Hindlimb muscle (tissue), 1 donor: Measurements from ENCODE around the gene RAP2B. TPM values are rescaled to one million over a fixed set of nuclear protein-coding genes. Genes with fewer than 3 reads are reported as not detected.
A peak's percentile ranks its signal among the peaks of the same experiment; 100 is the strongest.

Source experiments
- DNase-seq: peaks from one replicate; pipeline ENCODE4 v3.0.0-alpha.2; 2013
- polyA plus RNA-seq: library from polyadenylated mRNA; unstranded; fragments of 120-200 nt; gene quantifications from one replicate; pipeline ENCODE4 v1.2.1, GENCODE V29; 2013; ENCODE audit not compliant: insufficient read length

RAP2B gene
- polyA plus RNA-seq, 1 donor: 7.3 TPM

- DNase-seq: no peak
Measured at GRCh38 chr3:153195349-153195879, 33.4 kb downstream of the RAP2B start.

GRCh38 chr3:153209596-153209995, 47.6 kb downstream of the RAP2B start:
- no peak for DNase-seq

GRCh38 chr3:153210146-153210545, 48.1 kb downstream of the RAP2B start:
- DNase-seq: no peak

- DNase-seq: no peak
Measured at GRCh38 chr3:153210660-153211059, 48.6 kb downstream of the RAP2B start.

DNA sequence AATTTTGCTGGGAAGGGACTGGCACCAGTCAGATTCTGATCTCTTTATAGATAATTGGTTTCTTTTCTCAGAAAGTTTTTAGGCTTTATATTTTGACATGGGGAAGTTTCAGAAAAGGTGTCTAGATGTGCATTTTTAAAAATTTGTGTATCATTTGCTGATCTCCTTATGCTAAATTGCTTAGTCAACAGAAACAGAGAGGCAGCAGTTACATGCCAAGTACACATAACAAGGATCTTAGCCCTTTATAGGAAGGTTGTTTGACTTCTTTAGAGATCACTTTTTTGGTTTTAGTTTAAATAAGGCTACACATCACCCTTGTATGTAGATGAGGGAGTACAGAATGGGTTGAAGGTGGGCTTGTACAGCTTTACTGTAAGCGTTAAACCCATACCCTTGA, 53.5 kb downstream of the RAP2B start:
- DNase-seq: no peak

DNA sequence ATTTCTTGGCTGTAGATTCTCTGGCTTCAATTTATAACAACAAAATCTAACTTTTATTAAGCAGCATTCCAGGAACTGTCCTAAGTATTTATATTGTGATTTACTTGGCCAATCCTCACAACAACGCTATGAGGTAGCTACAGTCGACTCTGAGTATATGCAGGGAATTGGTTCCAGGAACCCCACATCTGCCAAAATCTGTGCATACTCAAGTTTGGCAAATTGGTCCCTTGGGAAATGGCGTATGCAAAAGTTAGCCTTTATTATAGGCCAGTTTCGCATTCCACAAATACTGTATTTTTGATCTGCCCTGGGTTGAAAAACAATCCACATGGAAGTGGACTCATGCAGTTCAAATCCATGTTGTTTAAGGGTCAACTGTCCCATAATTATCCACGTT, 53.9 kb downstream of the RAP2B start:
- DNase-seq: peak; percentile 38

DNA sequence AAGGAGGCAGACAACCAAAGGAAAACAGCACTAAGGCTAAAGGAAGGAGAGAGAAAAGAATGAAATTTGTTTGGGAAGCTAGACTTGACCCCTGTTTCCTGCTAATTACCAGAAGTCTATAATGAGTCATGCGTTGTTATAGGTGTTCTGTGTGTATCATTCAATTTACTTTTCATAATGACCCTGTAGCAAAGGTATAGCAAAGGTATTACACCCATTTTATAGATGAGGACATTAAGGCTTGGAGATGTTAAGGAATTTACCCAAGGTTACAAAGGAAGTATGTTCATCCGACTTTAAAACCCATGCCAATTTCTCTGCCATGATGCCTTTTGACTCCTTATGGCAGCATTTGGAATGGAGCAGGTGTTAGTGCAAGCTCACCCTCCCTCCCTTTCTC, 54.9 kb downstream of the RAP2B start:
- DNase-seq: no peak

- DNase-seq: no peak
Measured at GRCh38 chr3:153219146-153219545, 57.1 kb downstream of the RAP2B start.
